ENCODE measurements around the gene RNH1.

Gene RNH1

DNA sequence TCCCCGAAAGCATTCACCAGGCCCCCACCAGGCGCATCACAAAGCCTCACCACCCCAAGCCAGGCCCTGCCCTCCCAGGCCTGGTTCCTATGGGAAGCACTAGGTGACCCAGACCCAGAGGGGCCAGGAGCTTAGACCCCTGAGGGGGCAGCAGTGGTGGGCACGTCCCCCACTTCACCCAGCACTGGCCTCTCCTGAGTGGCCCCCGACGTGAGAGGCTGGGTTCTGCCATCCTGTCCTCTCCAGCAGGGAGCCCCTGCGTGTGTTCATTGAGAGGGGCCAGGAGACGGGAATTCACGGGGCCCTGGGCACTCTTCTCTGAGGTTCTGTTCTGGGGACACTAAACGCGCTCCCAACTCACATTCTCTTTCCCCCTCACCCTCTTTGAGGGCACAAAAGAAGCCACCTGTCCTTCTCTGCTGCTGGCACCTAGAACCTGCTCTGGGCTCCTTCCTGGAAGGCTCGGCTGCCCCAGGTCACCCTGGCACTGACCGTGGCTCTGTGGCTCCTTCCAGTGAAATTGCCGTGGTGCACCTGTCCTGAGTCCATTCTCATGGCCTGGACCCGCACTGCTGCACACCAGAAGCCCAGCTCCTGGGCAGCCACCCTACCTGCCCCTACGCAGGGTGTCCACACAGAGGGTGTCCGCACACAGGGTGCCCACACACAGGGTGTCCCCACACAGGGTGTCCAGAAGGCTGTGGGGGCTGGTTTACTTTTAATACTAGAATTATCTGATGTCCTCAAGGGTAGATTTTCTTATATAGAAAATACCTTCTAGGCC lies 44.7 kb downstream of the RNH1 start:
- no CpG with 5 or more reads among the region's 16 CpGs for WGBS (ENCODE audit: extremely low coverage, insufficient coverage, low lambda C conversion rate)
- Histone ChIP-seq H4K8ac (ENCODE audit: low read depth, low read length) (no peak overlapping the region), H3K36me3 (ENCODE audit: control insufficient read depth, insufficient read depth, low read length) (peaks cover 3% of the 10 kb centered on the region), H3K4me2 (ENCODE audit: low read length) (no peak overlapping the region), H3K4ac (ENCODE audit: low read depth, low read length) (no peak overlapping the region), H3K4me1 (ENCODE audit: control insufficient read depth, low read depth, low read length) (no peaks in the 10 kb centered on the region), H3K18ac (ENCODE audit: low read length) (no peak overlapping the region), H2BK120ac (ENCODE audit: low read depth, low read length) (no peak overlapping the region), H4K5ac (ENCODE audit: low read length) (no peak overlapping the region), H3K27ac (ENCODE audit: low read depth, low read length) (no peak overlapping the region), H3K79me1 (ENCODE audit: low read length) (peaks cover 17% of the 10 kb centered on the region), H3K56ac (ENCODE audit: low read length) (no peak overlapping the region), H3K27me3 (ENCODE audit: insufficient read depth, low read length, poor library complexity) (no peaks in the 10 kb centered on the region), H3K9ac (ENCODE audit: low read length) (no peak overlapping the region), H2BK15ac (replicated peaks; ENCODE audit: low read depth) (no peak overlapping the region), H3K4me3 (ENCODE audit: low read length) (no peak overlapping the region), H3K79me2 (ENCODE audit: control insufficient read depth, insufficient read depth, low read length) (peaks cover 13% of the 10 kb centered on the region), H2BK5ac (ENCODE audit: low read length) (no peak overlapping the region), H2AK5ac (ENCODE audit: low read length) (no peak overlapping the region), H3K23ac (ENCODE audit: low read length) (no peak overlapping the region)
- DNase-seq, result no peak

- no peak for DNase-seq
- Histone ChIP-seq H3K27ac (ENCODE audit: low read depth, low read length) (no peak overlapping the region), H4K5ac (ENCODE audit: low read length) (no peak overlapping the region), H3K79me2 (ENCODE audit: control insufficient read depth, insufficient read depth, low read length) (peaks cover 17% of the 10 kb centered on the region), H2AK5ac (ENCODE audit: low read length) (no peak overlapping the region), H3K18ac (ENCODE audit: low read length) (no peak overlapping the region), H2BK5ac (ENCODE audit: low read length) (no peak overlapping the region), H4K8ac (ENCODE audit: low read depth, low read length) (no peak overlapping the region), H3K23ac (ENCODE audit: low read length) (no peak overlapping the region), H2BK15ac (replicated peaks; ENCODE audit: low read depth) (no peak overlapping the region), H3K79me1 (ENCODE audit: low read length) (peaks cover 20% of the 10 kb centered on the region), H2BK120ac (ENCODE audit: low read depth, low read length) (no peak overlapping the region), H3K4ac (ENCODE audit: low read depth, low read length) (no peak overlapping the region), H3K36me3 (ENCODE audit: control insufficient read depth, insufficient read depth, low read length) (peaks cover 3% of the 10 kb centered on the region), H3K27me3 (ENCODE audit: insufficient read depth, low read length, poor library complexity) (no peaks in the 10 kb centered on the region), H3K56ac (ENCODE audit: low read length) (no peak overlapping the region), H3K4me3 (ENCODE audit: low read length) (no peak overlapping the region), H3K4me1 (ENCODE audit: control insufficient read depth, low read depth, low read length) (no peaks in the 10 kb centered on the region), H3K4me2 (ENCODE audit: low read length) (no peak overlapping the region), H3K9ac (ENCODE audit: low read length) (no peak overlapping the region)
- no CpG with 5 or more reads among the region's 9 CpGs for WGBS (ENCODE audit: extremely low coverage, insufficient coverage, low lambda C conversion rate)
Observed at GRCh38 chr11:461626-462025, 45.4 kb downstream of the RNH1 start.

DNA sequence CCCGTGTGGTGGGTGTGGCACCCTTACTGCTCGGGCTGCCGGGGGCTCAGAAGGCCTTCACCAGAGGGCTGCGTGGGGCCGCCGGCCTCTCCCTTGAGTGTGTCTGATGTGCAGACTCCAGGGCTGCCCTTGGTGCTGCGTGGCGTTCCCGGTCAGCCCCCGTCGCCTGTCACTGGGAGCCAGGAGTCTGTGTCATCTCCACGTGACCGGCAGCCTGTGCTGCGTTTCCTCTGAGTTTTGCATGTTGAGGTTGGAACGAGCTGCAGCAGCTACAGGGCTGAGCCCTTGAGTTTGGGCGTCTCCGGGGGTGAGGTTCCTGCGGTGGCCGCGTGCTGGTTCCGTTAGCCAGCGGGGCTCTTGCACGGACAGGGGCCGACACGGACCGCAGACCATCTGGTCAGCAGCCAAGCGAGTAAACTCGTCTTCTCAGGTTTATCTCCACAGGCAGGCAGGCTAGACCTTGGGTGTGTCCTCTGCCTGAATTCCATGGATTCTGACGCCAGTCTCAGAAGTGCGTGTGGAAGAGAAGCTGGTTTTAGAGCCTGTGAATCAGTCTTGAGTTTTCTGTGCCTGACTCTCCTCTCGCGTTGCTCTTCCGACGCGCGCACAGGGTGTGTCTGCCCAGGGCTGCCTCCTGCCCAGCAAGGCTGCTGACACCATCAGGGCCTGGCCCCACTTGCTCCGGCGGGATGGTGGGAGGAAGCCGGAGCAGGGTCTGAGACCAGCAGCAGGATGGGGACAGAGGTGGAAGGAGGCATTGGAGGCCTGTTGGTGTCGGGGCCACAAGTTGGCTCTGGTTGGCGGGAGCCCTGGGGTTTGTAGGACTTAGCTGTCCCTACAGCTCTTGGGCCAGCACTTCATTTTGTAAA lies 46.5 kb downstream of the RNH1 start:
- no peak overlapping the region for H3K18ac ChIP-seq (ENCODE audit: low read length)
- H3K27me3 ChIP-seq (ENCODE audit: insufficient read depth, low read length, poor library complexity), result no peaks in the 10 kb centered on the region
- peaks cover 20% of the 10 kb centered on the region for H3K79me1 ChIP-seq (ENCODE audit: low read length)
- no peak overlapping the region for H2BK120ac ChIP-seq (ENCODE audit: low read depth, low read length)
- H2BK15ac ChIP-seq (replicated peaks; ENCODE audit: low read depth), result no peak overlapping the region
- H3K27ac ChIP-seq (ENCODE audit: low read depth, low read length), result no peak overlapping the region
- H3K4me1 ChIP-seq (ENCODE audit: control insufficient read depth, low read depth, low read length), result no peaks in the 10 kb centered on the region
- no peak overlapping the region for H3K4me3 ChIP-seq (ENCODE audit: low read length)
- no peak overlapping the region for H2AK5ac ChIP-seq (ENCODE audit: low read length)
- no peak overlapping the region for H3K23ac ChIP-seq (ENCODE audit: low read length)
- no peak overlapping the region for H3K56ac ChIP-seq (ENCODE audit: low read length)
- H3K36me3 ChIP-seq (ENCODE audit: control insufficient read depth, insufficient read depth, low read length), result peaks cover 3% of the 10 kb centered on the region
- peaks cover 26% of the 10 kb centered on the region for H3K79me2 ChIP-seq (ENCODE audit: control insufficient read depth, insufficient read depth, low read length)
- H4K5ac ChIP-seq (ENCODE audit: low read length), result no peak overlapping the region
- WGBS (ENCODE audit: extremely low coverage, insufficient coverage, low lambda C conversion rate), result no CpG with 5 or more reads among the region's 41 CpGs
- H3K9ac ChIP-seq (ENCODE audit: low read length), result no peak overlapping the region
- no peak overlapping the region for H2BK5ac ChIP-seq (ENCODE audit: low read length)
- no peak overlapping the region for H3K4me2 ChIP-seq (ENCODE audit: low read length)
- DNase-seq, result peak; percentile 34
- H4K8ac ChIP-seq (ENCODE audit: low read depth, low read length), result no peak overlapping the region
- no peak overlapping the region for H3K4ac ChIP-seq (ENCODE audit: low read depth, low read length)

DNA sequence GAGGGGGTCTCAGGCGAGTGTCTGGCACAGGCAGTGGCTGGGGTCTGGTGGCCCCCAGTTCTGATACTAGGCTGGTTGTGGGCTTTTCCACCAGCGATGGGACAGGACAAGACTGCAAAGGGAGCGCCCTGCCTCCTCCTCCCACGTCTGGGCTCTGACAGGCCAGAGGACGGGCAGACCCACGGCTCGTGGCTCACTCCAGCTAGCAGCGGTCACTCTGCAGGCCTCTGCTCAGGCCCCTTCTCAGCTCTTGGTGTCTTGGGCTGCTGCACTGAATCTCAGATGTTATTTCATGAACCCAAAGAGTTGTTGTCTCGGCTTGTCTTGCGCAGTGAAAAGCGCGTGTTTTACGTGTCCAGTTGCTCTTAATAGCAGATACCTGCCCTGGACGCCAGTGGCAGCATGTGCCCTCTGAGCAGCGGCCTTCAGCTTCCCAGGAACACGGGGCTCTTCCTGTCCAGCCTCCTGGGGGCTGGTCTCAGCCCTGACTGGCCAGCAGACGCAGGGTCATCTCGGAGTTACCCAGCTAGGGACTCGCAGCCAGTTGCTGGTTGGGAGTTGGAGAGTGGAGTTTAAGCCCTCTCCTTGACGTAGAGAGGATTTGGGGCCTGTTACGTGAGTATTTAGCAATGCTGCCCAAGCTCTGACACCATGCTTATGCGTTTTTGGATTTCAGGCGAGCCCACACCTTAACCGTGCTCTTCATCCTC lies 47.4 kb downstream of the RNH1 start:
- H3K27ac ChIP-seq (ENCODE audit: low read depth, low read length), result no peak overlapping the region
- H3K18ac ChIP-seq (ENCODE audit: low read length), result no peak overlapping the region
- no peak overlapping the region for H2BK120ac ChIP-seq (ENCODE audit: low read depth, low read length)
- H3K27me3 ChIP-seq (ENCODE audit: insufficient read depth, low read length, poor library complexity), result no peaks in the 10 kb centered on the region
- WGBS (ENCODE audit: extremely low coverage, insufficient coverage, low lambda C conversion rate), result no CpG with 5 or more reads among the region's 24 CpGs
- H4K5ac ChIP-seq (ENCODE audit: low read length), result no peak overlapping the region
- H3K56ac ChIP-seq (ENCODE audit: low read length), result no peak overlapping the region
- no peak overlapping the region for H3K4me2 ChIP-seq (ENCODE audit: low read length)
- peaks cover 35% of the 10 kb centered on the region for H3K79me2 ChIP-seq (ENCODE audit: control insufficient read depth, insufficient read depth, low read length)
- no peak overlapping the region for H3K4me3 ChIP-seq (ENCODE audit: low read length)
- H2AK5ac ChIP-seq (ENCODE audit: low read length), result no peak overlapping the region
- no peak overlapping the region for H2BK5ac ChIP-seq (ENCODE audit: low read length)
- H3K79me1 ChIP-seq (ENCODE audit: low read length), result peaks cover 28% of the 10 kb centered on the region
- H3K4ac ChIP-seq (ENCODE audit: low read depth, low read length), result no peak overlapping the region
- no peak overlapping the region for H4K8ac ChIP-seq (ENCODE audit: low read depth, low read length)
- H3K9ac ChIP-seq (ENCODE audit: low read length), result no peak overlapping the region
- H3K23ac ChIP-seq (ENCODE audit: low read length), result no peak overlapping the region
- peaks cover 3% of the 10 kb centered on the region for H3K36me3 ChIP-seq (ENCODE audit: control insufficient read depth, insufficient read depth, low read length)
- no peak for DNase-seq
- no peak overlapping the region for H2BK15ac ChIP-seq (replicated peaks; ENCODE audit: low read depth)
- H3K4me1 ChIP-seq (ENCODE audit: control insufficient read depth, low read depth, low read length), result no peaks in the 10 kb centered on the region

- peaks cover 4% of the 10 kb centered on the region for H3K36me3 ChIP-seq (ENCODE audit: control insufficient read depth, insufficient read depth, low read length)
- DNase-seq, result no peak
- H3K79me1 ChIP-seq (ENCODE audit: low read length), result peaks cover 37% of the 10 kb centered on the region
- H3K56ac ChIP-seq (ENCODE audit: low read length), result no peak overlapping the region
- H3K18ac ChIP-seq (ENCODE audit: low read length), result no peak overlapping the region
- H3K27me3 ChIP-seq (ENCODE audit: insufficient read depth, low read length, poor library complexity), result no peaks in the 10 kb centered on the region
- H3K79me2 ChIP-seq (ENCODE audit: control insufficient read depth, insufficient read depth, low read length), result peaks cover 55% of the 10 kb centered on the region
- no peak overlapping the region for H2BK5ac ChIP-seq (ENCODE audit: low read length)
- no CpG with 5 or more reads among the region's 23 CpGs for WGBS (ENCODE audit: extremely low coverage, insufficient coverage, low lambda C conversion rate)
- no peak overlapping the region for H4K8ac ChIP-seq (ENCODE audit: low read depth, low read length)
- H3K4me2 ChIP-seq (ENCODE audit: low read length), result no peak overlapping the region
- H3K9ac ChIP-seq (ENCODE audit: low read length), result no peak overlapping the region
- no peak overlapping the region for H3K4ac ChIP-seq (ENCODE audit: low read depth, low read length)
- no peak overlapping the region for H4K5ac ChIP-seq (ENCODE audit: low read length)
- H2BK15ac ChIP-seq (replicated peaks; ENCODE audit: low read depth), result no peak overlapping the region
- H3K4me1 ChIP-seq (ENCODE audit: control insufficient read depth, low read depth, low read length), result no peaks in the 10 kb centered on the region
- H3K4me3 ChIP-seq (ENCODE audit: low read length), result no peak overlapping the region
- no peak overlapping the region for H2AK5ac ChIP-seq (ENCODE audit: low read length)
- H3K27ac ChIP-seq (ENCODE audit: low read depth, low read length), result no peak overlapping the region
- H3K23ac ChIP-seq (ENCODE audit: low read length), result no peak overlapping the region
- no peak overlapping the region for H2BK120ac ChIP-seq (ENCODE audit: low read depth, low read length)
Observed at GRCh38 chr11:457111-457760, 49.8 kb downstream of the RNH1 start.
